ENCODE measurements around the gene JARID2.

The JARID2 gene

DNA sequence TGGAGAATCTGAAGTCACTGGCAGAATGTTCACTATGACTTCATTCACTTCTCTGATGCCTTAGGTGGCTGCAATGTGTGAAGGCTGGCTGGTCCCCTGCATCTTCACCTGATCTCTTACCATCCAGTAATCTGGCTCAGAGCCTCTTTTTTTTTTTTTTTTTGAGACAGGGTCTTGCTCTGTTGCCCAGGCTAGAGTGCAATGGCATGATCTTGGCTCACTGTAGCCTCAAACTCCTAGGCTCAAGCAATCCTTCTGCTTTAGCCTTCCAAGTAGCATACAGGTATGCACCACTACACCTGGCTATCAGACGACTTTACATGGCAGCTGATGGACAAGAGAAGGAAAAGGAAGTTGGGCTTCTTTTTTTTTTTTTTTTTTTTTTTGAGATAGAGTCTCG lies 25.8 kb upstream of the JARID2 start:
- Histone ChIP-seq H3K9ac (ENCODE audit: low read length) (no peak overlapping the region), H3K9me3 (replicated peaks; ENCODE audit: insufficient read depth, low read length) (no peaks in the 10 kb centered on the region), H3K27ac (ENCODE audit: low read length) (no peak overlapping the region), H3F3A (ENCODE audit: insufficient read depth, low read length) (no peaks in the 10 kb centered on the region), H3K4me1 (ENCODE audit: low read length) (no peaks in the 10 kb centered on the region), H2AFZ (ENCODE audit: low read length) (no peak overlapping the region), H4K20me1 (ENCODE audit: insufficient read depth, low read length) (no peaks in the 10 kb centered on the region), H3K4me2 (ENCODE audit: low read depth, low read length) (no peak overlapping the region), H3K9me2 (replicated peaks; ENCODE audit: insufficient read depth, low read length) (no peaks in the 10 kb centered on the region), H3K36me3 (replicated peaks; ENCODE audit: insufficient read depth, low read length) (no peaks in the 10 kb centered on the region), H3K4me3 (ENCODE audit: low read length) (no peak overlapping the region), H3K79me2 (ENCODE audit: low read length) (no peaks in the 10 kb centered on the region), H3K27me3 (replicated peaks; ENCODE audit: insufficient read depth, low read length) (no peaks in the 10 kb centered on the region)
- DNase-seq: no peak
- TF ChIP-seq EZH2 (optimal IDR thresholded peaks at IDR 0.05; ENCODE audit: low read depth, low read length) (no peak), EZH2phosphoT487 (IDR thresholded peaks at IDR 0.05; ENCODE audit: low read length) (no peak)
- TF ChIP-seq, protein P1, sequence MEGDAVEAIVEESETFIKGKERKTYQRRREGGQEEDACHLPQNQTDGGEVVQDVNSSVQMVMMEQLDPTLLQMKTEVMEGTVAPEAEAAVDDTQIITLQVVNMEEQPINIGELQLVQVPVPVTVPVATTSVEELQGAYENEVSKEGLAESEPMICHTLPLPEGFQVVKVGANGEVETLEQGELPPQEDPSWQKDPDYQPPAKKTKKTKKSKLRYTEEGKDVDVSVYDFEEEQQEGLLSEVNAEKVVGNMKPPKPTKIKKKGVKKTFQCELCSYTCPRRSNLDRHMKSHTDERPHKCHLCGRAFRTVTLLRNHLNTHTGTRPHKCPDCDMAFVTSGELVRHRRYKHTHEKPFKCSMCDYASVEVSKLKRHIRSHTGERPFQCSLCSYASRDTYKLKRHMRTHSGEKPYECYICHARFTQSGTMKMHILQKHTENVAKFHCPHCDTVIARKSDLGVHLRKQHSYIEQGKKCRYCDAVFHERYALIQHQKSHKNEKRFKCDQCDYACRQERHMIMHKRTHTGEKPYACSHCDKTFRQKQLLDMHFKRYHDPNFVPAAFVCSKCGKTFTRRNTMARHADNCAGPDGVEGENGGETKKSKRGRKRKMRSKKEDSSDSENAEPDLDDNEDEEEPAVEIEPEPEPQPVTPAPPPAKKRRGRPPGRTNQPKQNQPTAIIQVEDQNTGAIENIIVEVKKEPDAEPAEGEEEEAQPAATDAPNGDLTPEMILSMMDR (IDR thresholded peaks at IDR 0.05; ENCODE audit: low read length): no peak

DNA sequence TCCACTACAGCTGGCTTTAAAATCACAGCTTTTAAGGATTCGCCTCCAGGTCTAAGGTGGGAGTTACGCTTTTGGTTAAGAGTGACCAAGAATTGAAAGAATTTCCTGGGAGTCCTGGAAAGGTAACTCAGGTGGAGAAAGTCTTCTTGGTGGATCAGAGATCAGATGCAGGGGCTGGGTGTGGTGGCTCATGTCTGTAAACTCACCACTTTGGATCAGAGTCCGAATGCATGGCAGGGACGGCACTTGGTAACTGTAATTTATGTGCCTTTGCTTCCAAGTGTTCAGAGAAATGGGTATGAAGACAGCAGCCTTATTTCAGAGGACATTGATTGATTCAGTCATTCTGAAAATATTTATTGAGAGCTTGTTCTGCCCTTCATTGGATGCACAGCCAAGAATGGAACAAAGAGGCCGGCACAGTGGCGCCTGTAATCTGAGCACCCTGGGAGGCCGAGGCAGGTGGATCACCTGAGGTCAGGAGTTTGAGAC lies 18.0 kb upstream of the JARID2 start:
- Histone ChIP-seq H3K9me2 (replicated peaks; ENCODE audit: insufficient read depth, low read length) (no peaks in the 10 kb centered on the region), H3K27me3 (replicated peaks; ENCODE audit: insufficient read depth, low read length) (no peaks in the 10 kb centered on the region), H2AFZ (ENCODE audit: low read length) (no peak overlapping the region), H4K20me1 (ENCODE audit: insufficient read depth, low read length) (no peaks in the 10 kb centered on the region), H3K4me3 (ENCODE audit: low read length) (no peak overlapping the region), H3K9me3 (replicated peaks; ENCODE audit: insufficient read depth, low read length) (no peaks in the 10 kb centered on the region), H3K9ac (ENCODE audit: low read length) (no peak overlapping the region), H3K4me2 (ENCODE audit: low read depth, low read length) (no peak overlapping the region), H3K4me1 (ENCODE audit: low read length) (no peaks in the 10 kb centered on the region), H3K79me2 (ENCODE audit: low read length) (no peaks in the 10 kb centered on the region), H3K36me3 (replicated peaks; ENCODE audit: insufficient read depth, low read length) (no peaks in the 10 kb centered on the region), H3K27ac (ENCODE audit: low read length) (no peak overlapping the region), H3F3A (ENCODE audit: insufficient read depth, low read length) (no peaks in the 10 kb centered on the region)
- TF ChIP-seq EZH2phosphoT487 (IDR thresholded peaks at IDR 0.05; ENCODE audit: low read length) (no peak), EZH2 (optimal IDR thresholded peaks at IDR 0.05; ENCODE audit: low read depth, low read length) (no peak)
- TF ChIP-seq, protein P1 (IDR thresholded peaks at IDR 0.05; ENCODE audit: low read length): no peak
- no peak for DNase-seq

DNA sequence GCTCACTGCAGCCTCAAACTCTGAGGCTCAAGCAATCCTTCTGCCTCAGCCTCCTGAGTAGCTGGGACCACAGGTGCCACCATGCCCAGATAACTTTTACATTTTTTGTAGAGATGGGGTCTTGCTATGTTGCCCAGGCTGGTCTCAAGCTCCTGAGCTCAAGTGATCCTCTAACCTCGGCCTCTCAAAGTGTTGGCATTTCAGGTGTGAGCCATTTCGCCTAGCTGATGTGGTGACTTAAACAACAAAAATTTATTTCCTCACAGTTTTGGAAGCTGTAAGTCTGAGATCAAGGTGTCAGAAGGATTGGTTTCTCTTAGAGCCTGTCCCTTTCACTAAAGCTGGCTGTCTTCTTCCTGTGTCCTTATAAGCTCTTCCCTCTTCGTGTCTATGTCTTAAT lies 15.0 kb upstream of the JARID2 start:
- Histone ChIP-seq H3K4me2 (ENCODE audit: low read depth, low read length) (no peak overlapping the region), H3K79me2 (ENCODE audit: low read length) (no peaks in the 10 kb centered on the region), H3K9me3 (replicated peaks; ENCODE audit: insufficient read depth, low read length) (no peaks in the 10 kb centered on the region), H3K27ac (ENCODE audit: low read length) (no peak overlapping the region), H3F3A (ENCODE audit: insufficient read depth, low read length) (no peaks in the 10 kb centered on the region), H3K36me3 (replicated peaks; ENCODE audit: insufficient read depth, low read length) (no peaks in the 10 kb centered on the region), H3K9ac (ENCODE audit: low read length) (no peak overlapping the region), H3K9me2 (replicated peaks; ENCODE audit: insufficient read depth, low read length) (no peaks in the 10 kb centered on the region), H3K4me3 (ENCODE audit: low read length) (no peak overlapping the region), H3K27me3 (replicated peaks; ENCODE audit: insufficient read depth, low read length) (no peaks in the 10 kb centered on the region), H4K20me1 (ENCODE audit: insufficient read depth, low read length) (no peaks in the 10 kb centered on the region), H3K4me1 (ENCODE audit: low read length) (no peaks in the 10 kb centered on the region), H2AFZ (ENCODE audit: low read length) (no peak overlapping the region)
- DNase-seq: no peak
- TF ChIP-seq, protein P1 (IDR thresholded peaks at IDR 0.05; ENCODE audit: low read length): no peak
- TF ChIP-seq EZH2 (optimal IDR thresholded peaks at IDR 0.05; ENCODE audit: low read depth, low read length): no peak
- no peak for TF ChIP-seq EZH2phosphoT487 (IDR thresholded peaks at IDR 0.05; ENCODE audit: low read length)
